Measurements from ENCODE around the gene RHO. TPM values are rescaled to one million over a fixed set of nuclear protein-coding genes. Genes with fewer than 3 reads are reported as not detected.

RHO gene
- total RNA-seq, 5 donors from 2014 or later (not counting 1 experiment from before 2014, with no cell fraction given): 0.09 to 0.10 TPM; not detected in 3

GRCh38 chr3:129530251-129530791 is 1.9 kb downstream of the RHO start:
- POLR2A ChIA-PET: no interaction called here
- ATAC-seq (replicated peaks in 1 of 4) (no peak), DNase-seq (no peak)
- Histone ChIP-seq H3K36me3 (ENCODE audit: control insufficient read depth in 2 of 2, extremely low read depth in 1 of 2, insufficient read depth in 1 of 2, low read length in 1 of 2) (no peaks in the 10 kb centered on the region), H3K4me1 (ENCODE audit: control insufficient read depth in 1 of 2, extremely low read depth in 1 of 2, insufficient read depth in 2 of 2, low read length in 2 of 2) (no peaks in the 10 kb centered on the region), H3K4me3 (ENCODE audit: control insufficient read depth in 1 of 2, extremely low read depth in 1 of 2, low read length in 1 of 2) (no peak overlapping the region), H3K27ac (ENCODE audit: low read length) (no peak overlapping the region), H3K9me3 (no peaks in the 10 kb centered on the region), H3K27me3 (replicated peaks in 1 of 2; ENCODE audit: control insufficient read depth in 2 of 2, extremely low read depth in 1 of 2, insufficient read depth in 2 of 2, low read length in 1 of 2) (peaks cover 0 to 15% of the 10 kb centered on the region in 2 experiments)
- no peaks in the 10 kb centered on the region for H3K9me3 Mint-ChIP-seq
- WGBS (ENCODE audit: insufficient coverage): 82% methylated on average over 3 of the region's 6 CpGs
- peaks cover 0 to 2% of the 10 kb centered on the region in 2 donors for H3K27me3 Mint-ChIP-seq
- CTCF ChIA-PET: no interaction called here
- H3K27ac Mint-ChIP-seq: no peak overlapping the region
- H3K36me3 Mint-ChIP-seq: no peaks in the 10 kb centered on the region
- H3K4me1 Mint-ChIP-seq: no peaks in the 10 kb centered on the region
- no peak overlapping the region for H3K4me3 Mint-ChIP-seq

- no peaks in the 10 kb centered on the region for H3K36me3 Mint-ChIP-seq
- ATAC-seq (replicated peaks in 1 of 4): no peak
- H3K4me1 Mint-ChIP-seq: no peaks in the 10 kb centered on the region
- POLR2A ChIA-PET: no interaction called here
- Histone ChIP-seq H3K4me1 (ENCODE audit: control insufficient read depth in 1 of 2, extremely low read depth in 1 of 2, insufficient read depth in 2 of 2, low read length in 2 of 2) (no peaks in the 10 kb centered on the region), H3K27me3 (replicated peaks in 1 of 2; ENCODE audit: control insufficient read depth in 2 of 2, extremely low read depth in 1 of 2, insufficient read depth in 2 of 2, low read length in 1 of 2) (peaks cover 0 to 15% of the 10 kb centered on the region in 2 experiments), H3K9me3 (no peaks in the 10 kb centered on the region), H3K36me3 (ENCODE audit: control insufficient read depth in 2 of 2, extremely low read depth in 1 of 2, insufficient read depth in 1 of 2, low read length in 1 of 2) (no peaks in the 10 kb centered on the region), H3K4me3 (ENCODE audit: control insufficient read depth in 1 of 2, extremely low read depth in 1 of 2, low read length in 1 of 2) (no peak overlapping the region), H3K27ac (ENCODE audit: low read length) (no peak overlapping the region)
- H3K4me3 Mint-ChIP-seq: no peak overlapping the region
- 95% methylated on average over 11 of the region's 13 CpGs for WGBS (ENCODE audit: insufficient coverage)
- CTCF ChIA-PET: no interaction called here
- DNase-seq: no peak
- no peak overlapping the region for H3K27ac Mint-ChIP-seq
- H3K9me3 Mint-ChIP-seq: no peaks in the 10 kb centered on the region
- H3K27me3 Mint-ChIP-seq: peaks cover 0 to 2% of the 10 kb centered on the region in 2 donors
Measured at GRCh38 chr3:129530821-129531220, 2.4 kb downstream of the RHO start.

GRCh38 chr3:129531699-129532098 is 3.3 kb downstream of the RHO start:
- no peak overlapping the region for H3K27ac ChIP-seq (ENCODE audit: low read length)
- no peaks in the 10 kb centered on the region for H3K36me3 ChIP-seq (ENCODE audit: control insufficient read depth in 2 of 2, extremely low read depth in 1 of 2, insufficient read depth in 1 of 2, low read length in 1 of 2)
- H3K9me3 ChIP-seq: no peaks in the 10 kb centered on the region
- WGBS (ENCODE audit: insufficient coverage): 91% methylated on average over 8 of the region's 11 CpGs
- DNase-seq (no peak), ATAC-seq (replicated peaks in 1 of 4) (no peak)
- peaks cover 0 to 2% of the 10 kb centered on the region in 2 donors for H3K27me3 Mint-ChIP-seq
- peaks cover 0 to 15% of the 10 kb centered on the region in 2 experiments for H3K27me3 ChIP-seq (replicated peaks in 1 of 2; ENCODE audit: control insufficient read depth in 2 of 2, extremely low read depth in 1 of 2, insufficient read depth in 2 of 2, low read length in 1 of 2)
- CTCF ChIA-PET: no interaction called here
- H3K27ac Mint-ChIP-seq: no peak overlapping the region
- H3K4me1 Mint-ChIP-seq: no peaks in the 10 kb centered on the region
- POLR2A ChIA-PET: no interaction called here
- H3K4me1 ChIP-seq (ENCODE audit: control insufficient read depth in 1 of 2, extremely low read depth in 1 of 2, insufficient read depth in 2 of 2, low read length in 2 of 2): no peaks in the 10 kb centered on the region
- no peaks in the 10 kb centered on the region for H3K9me3 Mint-ChIP-seq
- no peaks in the 10 kb centered on the region for H3K36me3 Mint-ChIP-seq
- no peak overlapping the region for H3K4me3 Mint-ChIP-seq
- no peak overlapping the region for H3K4me3 ChIP-seq (ENCODE audit: control insufficient read depth in 1 of 2, extremely low read depth in 1 of 2, low read length in 1 of 2)

- 87% methylated on average over 20 of the region's 20 CpGs for WGBS (ENCODE audit: insufficient coverage)
- Histone ChIP-seq H3K36me3 (ENCODE audit: control insufficient read depth in 2 of 2, extremely low read depth in 1 of 2, insufficient read depth in 1 of 2, low read length in 1 of 2) (no peaks in the 10 kb centered on the region), H3K27ac (ENCODE audit: low read length) (no peak overlapping the region), H3K4me1 (ENCODE audit: control insufficient read depth in 1 of 2, extremely low read depth in 1 of 2, insufficient read depth in 2 of 2, low read length in 2 of 2) (no peaks in the 10 kb centered on the region), H3K27me3 (replicated peaks in 1 of 2; ENCODE audit: control insufficient read depth in 2 of 2, extremely low read depth in 1 of 2, insufficient read depth in 2 of 2, low read length in 1 of 2) (peaks cover 0 to 15% of the 10 kb centered on the region in 2 experiments), H3K9me3 (no peaks in the 10 kb centered on the region), H3K4me3 (ENCODE audit: control insufficient read depth in 1 of 2, extremely low read depth in 1 of 2, low read length in 1 of 2) (no peak overlapping the region)
- Mint-ChIP-seq H3K27me3 (peaks cover 0 to 2% of the 10 kb centered on the region in 2 donors), H3K9me3 (no peaks in the 10 kb centered on the region), H3K27ac (no peak overlapping the region), H3K36me3 (no peaks in the 10 kb centered on the region), H3K4me1 (no peaks in the 10 kb centered on the region), H3K4me3 (no peak overlapping the region)
- ChIA-PET CTCF (no interaction called here), POLR2A (no interaction called here)
- DNase-seq: no peak
- ATAC-seq (replicated peaks in 1 of 4): no peak
Measured at GRCh38 chr3:129532261-129532660, 3.8 kb downstream of the RHO start.

- H3K4me3 Mint-ChIP-seq: no peak overlapping the region
- H3K36me3 Mint-ChIP-seq: no peaks in the 10 kb centered on the region
- Histone ChIP-seq H3K27ac (ENCODE audit: low read length) (no peak overlapping the region), H3K9me3 (no peaks in the 10 kb centered on the region), H3K27me3 (replicated peaks in 1 of 2; ENCODE audit: control insufficient read depth in 2 of 2, extremely low read depth in 1 of 2, insufficient read depth in 2 of 2, low read length in 1 of 2) (peaks cover 0 to 15% of the 10 kb centered on the region in 2 experiments), H3K4me1 (ENCODE audit: control insufficient read depth in 1 of 2, extremely low read depth in 1 of 2, insufficient read depth in 2 of 2, low read length in 2 of 2) (no peaks in the 10 kb centered on the region), H3K4me3 (ENCODE audit: control insufficient read depth in 1 of 2, extremely low read depth in 1 of 2, low read length in 1 of 2) (no peak overlapping the region), H3K36me3 (ENCODE audit: control insufficient read depth in 2 of 2, extremely low read depth in 1 of 2, insufficient read depth in 1 of 2, low read length in 1 of 2) (no peaks in the 10 kb centered on the region)
- ATAC-seq (replicated peaks in 1 of 4) (no peak), DNase-seq (no peak)
- no peak overlapping the region for H3K27ac Mint-ChIP-seq
- H3K9me3 Mint-ChIP-seq: no peaks in the 10 kb centered on the region
- ChIA-PET CTCF (no interaction called here), POLR2A (no interaction called here)
- no peaks in the 10 kb centered on the region for H3K4me1 Mint-ChIP-seq
- WGBS (ENCODE audit: insufficient coverage): 84% methylated on average over 13 of the region's 16 CpGs
- peaks cover 0 to 2% of the 10 kb centered on the region in 2 donors for H3K27me3 Mint-ChIP-seq
Measured at GRCh38 chr3:129533406-129533805, 5.0 kb downstream of the RHO start.

- H3K27me3 Mint-ChIP-seq: peaks cover 0 to 2% of the 10 kb centered on the region in 2 donors
- Histone ChIP-seq H3K9me3 (no peaks in the 10 kb centered on the region), H3K27ac (ENCODE audit: low read length) (no peak overlapping the region), H3K36me3 (ENCODE audit: control insufficient read depth in 2 of 2, extremely low read depth in 1 of 2, insufficient read depth in 1 of 2, low read length in 1 of 2) (no peaks in the 10 kb centered on the region), H3K4me1 (ENCODE audit: control insufficient read depth in 1 of 2, extremely low read depth in 1 of 2, insufficient read depth in 2 of 2, low read length in 2 of 2) (no peaks in the 10 kb centered on the region), H3K27me3 (replicated peaks in 1 of 2; ENCODE audit: control insufficient read depth in 2 of 2, extremely low read depth in 1 of 2, insufficient read depth in 2 of 2, low read length in 1 of 2) (peaks cover 0 to 15% of the 10 kb centered on the region in 2 experiments), H3K4me3 (ENCODE audit: control insufficient read depth in 1 of 2, extremely low read depth in 1 of 2, low read length in 1 of 2) (no peak overlapping the region)
- H3K4me1 Mint-ChIP-seq: no peaks in the 10 kb centered on the region
- POLR2A ChIA-PET: no interaction called here
- ATAC-seq (replicated peaks in 1 of 4) (no peak), DNase-seq (no peak)
- no peak overlapping the region for H3K27ac Mint-ChIP-seq
- no peak overlapping the region for H3K4me3 Mint-ChIP-seq
- no peaks in the 10 kb centered on the region for H3K36me3 Mint-ChIP-seq
- 67% methylated on average over 4 of the region's 4 CpGs for WGBS (ENCODE audit: insufficient coverage)
- CTCF ChIA-PET: no interaction called here
- no peaks in the 10 kb centered on the region for H3K9me3 Mint-ChIP-seq
Measured at GRCh38 chr3:129534428-129535027, 6.1 kb downstream of the RHO start.
